H1 (cell line): ENCODE measurements around the gene COPS7A. TPM values are rescaled to one million over a fixed set of nuclear protein-coding genes. Genes with fewer than 3 reads are reported as not detected.

ENCODE experiments used
- GABPA ChIP-seq: IDR thresholded peaks from 2 replicates; pipeline ENCODE4 v1.6.1; 2011; ENCODE audit warnings: mild to moderate bottlenecking, low read length, moderate library complexity, borderline replicate concordance; ENCODE audit not compliant: insufficient read depth
- RAD21 ChIP-seq, 2 experiments: IDR thresholded peaks in 1 of 2; conservative IDR thresholded peaks in 1 of 2; 2 replicates each; pipeline ENCODE4 v1.6.1; 2011; ENCODE audit warnings: low read depth in 2 of 2, low read length in 2 of 2, improper control_type of control experiment in 1 of 2, inconsistent platforms in 1 of 2, mild to moderate bottlenecking in 1 of 2, moderate library complexity in 1 of 2
- SRF ChIP-seq: IDR thresholded peaks from 2 replicates; pipeline ENCODE4 v1.6.1; 2011; ENCODE audit warnings: mild to moderate bottlenecking, low read depth, low read length, moderate library complexity
- SUZ12 ChIP-seq: fragments of 200-600 bp; sonication (generic); IDR thresholded peaks from 2 replicates; pipeline ENCODE4 v1.6.1; 2012; ENCODE audit warnings: mild to moderate bottlenecking, inconsistent platforms, low read length, moderate library complexity, mixed read lengths
- TAF1 ChIP-seq: IDR thresholded peaks from 2 replicates; pipeline ENCODE4 v1.6.1; 2011; ENCODE audit warnings: mild to moderate bottlenecking, low read depth, low read length
- TAF7 ChIP-seq: optimal IDR thresholded peaks from 2 replicates; pipeline ENCODE3; 2011; ENCODE audit warnings: low read depth, mild to moderate bottlenecking, inconsistent platforms, low read length, moderate library complexity, borderline replicate concordance
- TEAD4 ChIP-seq: IDR thresholded peaks from 2 replicates; pipeline ENCODE4 v1.6.1; 2012; ENCODE audit warnings: low read depth, low read length, inconsistent platforms, mixed read lengths
- YY1 ChIP-seq: IDR thresholded peaks from 2 replicates; pipeline ENCODE4 v1.6.1; 2011; ENCODE audit warnings: low read depth, mild to moderate bottlenecking, low read length
- polyA plus RNA-seq, 7 experiments: library from polyadenylated mRNA; depleted of rRNA in 3 of 7; stranded (reverse) in 5 of 7; unstranded in 2 of 7; fragments of >200 nt in 5 of 7; fragments of 200-250 nt in 2 of 7; gene quantifications; 1 replicate in 5 of 7; 2 replicates in 1 of 7; 4 replicates in 1 of 7; pipeline versions ENCODE4 v1.2.1 to v1.2.3, GENCODE V29; 2011 to 2013; ENCODE audit warnings: missing spikeins in 2 of 7, mixed read lengths in 2 of 7
- total RNA-seq: library from RNA; stranded (reverse); fragmentation: NEBNext Ultra II Directional; extraction: Animal tissue kit (Norgen Biotek cat#: 25700); gene quantifications from 2 replicates; pipeline ENCODE4 v1.2.1, GENCODE V29; 2021
- TF ChIP-seq, protein P1 (sequence below), 3 experiments: IDR thresholded peaks; 1 replicate in 2 of 3; 2 replicates in 1 of 3; pipeline versions ENCODE4 v1.5.1 to v1.6.1; 2011; ENCODE audit warnings: low read length in 3 of 3, mild to moderate bottlenecking in 3 of 3, inconsistent platforms in 2 of 3, low read depth in 1 of 3, moderate library complexity in 1 of 3; ENCODE audit not compliant: insufficient read depth in 1 of 3; ENCODE audit errors: control extremely low read depth in 1 of 3

Gene COPS7A
- total and polyA plus RNA-seq, 2 of the 8 experiments (the other 6 are each of a cell fraction or from before 2014, with no cell fraction given): 44.5 to 95.9 TPM

DNA sequence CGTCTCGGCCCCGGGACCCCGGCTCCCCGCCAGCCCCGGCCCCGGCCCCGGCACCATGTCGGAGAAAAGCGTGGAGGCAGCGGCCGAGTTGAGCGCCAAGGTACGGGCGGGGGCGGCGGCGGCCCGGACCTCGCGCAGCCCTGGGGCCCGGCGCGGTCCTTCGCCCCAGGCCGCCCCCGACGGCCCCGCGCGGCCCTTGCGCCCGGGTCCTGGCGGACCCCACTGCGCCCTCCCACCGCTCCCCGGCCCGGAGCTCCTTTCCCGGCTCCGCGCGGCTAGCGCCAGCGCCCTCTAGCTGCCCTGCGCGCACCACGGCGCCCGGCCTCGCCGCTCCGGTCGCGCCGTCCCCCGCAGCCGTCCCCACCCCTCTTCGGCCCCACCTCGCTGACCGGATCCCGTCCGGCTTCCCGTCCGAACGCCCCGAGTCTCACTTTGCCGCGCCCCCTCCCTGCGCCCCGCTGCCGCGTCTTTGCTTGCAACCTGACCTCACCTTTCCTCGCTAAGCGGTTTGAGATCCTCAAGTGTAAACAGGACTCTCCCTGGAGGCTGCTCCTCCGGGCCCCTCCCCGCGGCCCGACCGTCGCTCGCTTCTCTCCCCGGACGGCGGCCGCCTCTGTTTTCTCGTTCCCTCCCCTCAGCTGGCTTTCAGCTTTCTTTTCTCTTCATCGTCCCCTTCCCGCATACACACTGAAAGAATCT lies 43.0 kb downstream of the COPS7A start (continued):
- TF ChIP-seq SRF: no peak
- TF ChIP-seq, protein P1, sequence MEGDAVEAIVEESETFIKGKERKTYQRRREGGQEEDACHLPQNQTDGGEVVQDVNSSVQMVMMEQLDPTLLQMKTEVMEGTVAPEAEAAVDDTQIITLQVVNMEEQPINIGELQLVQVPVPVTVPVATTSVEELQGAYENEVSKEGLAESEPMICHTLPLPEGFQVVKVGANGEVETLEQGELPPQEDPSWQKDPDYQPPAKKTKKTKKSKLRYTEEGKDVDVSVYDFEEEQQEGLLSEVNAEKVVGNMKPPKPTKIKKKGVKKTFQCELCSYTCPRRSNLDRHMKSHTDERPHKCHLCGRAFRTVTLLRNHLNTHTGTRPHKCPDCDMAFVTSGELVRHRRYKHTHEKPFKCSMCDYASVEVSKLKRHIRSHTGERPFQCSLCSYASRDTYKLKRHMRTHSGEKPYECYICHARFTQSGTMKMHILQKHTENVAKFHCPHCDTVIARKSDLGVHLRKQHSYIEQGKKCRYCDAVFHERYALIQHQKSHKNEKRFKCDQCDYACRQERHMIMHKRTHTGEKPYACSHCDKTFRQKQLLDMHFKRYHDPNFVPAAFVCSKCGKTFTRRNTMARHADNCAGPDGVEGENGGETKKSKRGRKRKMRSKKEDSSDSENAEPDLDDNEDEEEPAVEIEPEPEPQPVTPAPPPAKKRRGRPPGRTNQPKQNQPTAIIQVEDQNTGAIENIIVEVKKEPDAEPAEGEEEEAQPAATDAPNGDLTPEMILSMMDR (IDR thresholded peaks at IDR 0.05; ENCODE audit: control extremely low read depth in 1 of 3, insufficient read depth in 1 of 3, low read depth in 1 of 3, low read length in 3 of 3): peak in 2 of 3 experiments; percentile 59 to 74; a peak in 3 of 4 replicates
- peak; percentile 47 for TF ChIP-seq TAF1
- TF ChIP-seq GABPA: peak; percentile 47; the same call in 1 of the 2 replicates
- TF ChIP-seq RAD21 (IDR thresholded peaks at IDR 0.05 in 1 of 2, conservative IDR thresholded peaks at IDR 0.05 in 1 of 2; ENCODE audit: low read depth in 2 of 2, low read length in 2 of 2): peak in 1 of 2 experiments; percentile 52; a peak in 2 of 4 replicates
- peak; percentile 49 for TF ChIP-seq TAF7
- 0 out of 2 replicates have a peak, but pooled peaks have one; percentile 7 for TF ChIP-seq YY1
- no peak for TF ChIP-seq SUZ12
- no peak for TF ChIP-seq TEAD4
